Upper lobe of left lung (tissue), 6 donors: ENCODE measurements around the gene PPP1R3G. TPM values are rescaled to one million over a fixed set of nuclear protein-coding genes. Genes with fewer than 3 reads are reported as not detected.
A peak's percentile ranks its signal among the peaks of the same experiment; 100 is the strongest.

Experiments
- ATAC-seq, 2 donors: fragments of 200-7000 bp; cut with Tn5 transposase; one replicate each; pipeline ENCODE4 v1.9.1; 2022; ENCODE audit warnings: mild to moderate bottlenecking in 2 of 2, moderate library complexity in 2 of 2; ENCODE audit not compliant: low FRiP score in 2 of 2
- DNase-seq, 2 donors: peaks; one replicate each; pipeline ENCODE4 v3.0.0-alpha.2; 2019 to 2020
- H3K27ac ChIP-seq, 4 donors: fragments of 200-600 bp; sonication (generic); one replicate each; pipeline ENCODE4 v1.5.1; 2016 to 2019
- H3K27me3 ChIP-seq, 4 donors: fragments of 200-600 bp; sonication (generic); one replicate each; pipeline ENCODE4 v1.5.1; 2017 to 2019
- H3K36me3 ChIP-seq, 4 donors: fragments of 200-600 bp; sonication (generic); one replicate each; pipeline ENCODE4 v1.5.1; 2016 to 2019
- H3K4me1 ChIP-seq, 4 donors: fragments of 200-600 bp; sonication (generic); one replicate each; pipeline ENCODE4 v1.5.1; 2018 to 2019
- H3K4me3 ChIP-seq, 4 donors: fragments of 200-600 bp; sonication (generic); one replicate each; pipeline ENCODE4 v1.5.1; 2017 to 2019; ENCODE audit warnings: mild to moderate bottlenecking in 2 of 4, moderate library complexity in 1 of 4
- H3K9me3 ChIP-seq, 4 donors: fragments of 200-600 bp; sonication (generic); one replicate each; pipeline ENCODE4 v1.5.1; 2018 to 2019
- EP300 ChIP-seq, 4 donors: sonication (generic); formaldehyde crosslinking; IDR thresholded peaks; one replicate each; pipeline ENCODE4 v1.5.1; 2017; ENCODE audit warnings: antibody characterized with exemption in 4 of 4, control low read depth in 2 of 4
- POLR2A ChIP-seq, 4 donors: fragments of 450-650 bp; IDR thresholded peaks; one replicate each; pipeline ENCODE4 v1.5.1; 2016 to 2017; ENCODE audit warnings: antibody characterized with exemption in 4 of 4, mild to moderate bottlenecking in 2 of 4
- POLR2AphosphoS5 ChIP-seq, 2 donors: sonication (generic); formaldehyde crosslinking; IDR thresholded peaks; one replicate each; pipeline ENCODE4 v1.5.1; 2017; ENCODE audit warnings: antibody characterized with exemption in 2 of 2
- WGBS, 2 donors: methylation state at CpG; one replicate each; pipeline ENCODE4 v1.1.5; 2017 to 2018; 5-methylcytosine and 5-hydroxymethylcytosine counted together
- total RNA-seq, 6 donors: library from RNA; depleted of rRNA in 4 of 6; stranded (reverse); fragments of >200 nt in 4 of 6; gene quantifications; one replicate each; pipeline versions ENCODE4 v1.1.0 to v1.2.1, GENCODE V29; 2016 to 2021
- TF ChIP-seq, protein P1 (sequence below), 6 experiments: fragments of 450-650 bp in 4 of 6; fragments of 200-600 bp in 2 of 6; sonication (generic) in 2 of 6; IDR thresholded peaks; one replicate each; pipeline ENCODE4 v1.5.1; 2016 to 2019; ENCODE audit warnings: antibody characterized with exemption in 6 of 6
- donor health status: DM: no; HTN: no; CAD: no; lungs with moderate emphysema.
- donor health status: DM: no; HTN: yes; CAD: no; lungs with severe emphysema.

PPP1R3G gene
- total RNA-seq, 6 donors from 2014 or later, result 0.10 to 0.64 (median 0.37) TPM; not detected in 1

- Histone ChIP-seq H3K27me3 (no peaks in the 10 kb centered on the region), H3K27ac (no peak overlapping the region), H3K4me1 (peaks cover 0 to 4% (median 0%) of the 10 kb centered on the region in 4 donors), H3K4me3 (no peak overlapping the region), H3K9me3 (no peaks in the 10 kb centered on the region), H3K36me3 (no peaks in the 10 kb centered on the region)
- TF ChIP-seq POLR2A (IDR thresholded peaks at IDR 0.05) (no peak), POLR2AphosphoS5 (IDR thresholded peaks at IDR 0.05) (no peak), EP300 (IDR thresholded peaks at IDR 0.05) (no peak)
- TF ChIP-seq, protein P1, sequence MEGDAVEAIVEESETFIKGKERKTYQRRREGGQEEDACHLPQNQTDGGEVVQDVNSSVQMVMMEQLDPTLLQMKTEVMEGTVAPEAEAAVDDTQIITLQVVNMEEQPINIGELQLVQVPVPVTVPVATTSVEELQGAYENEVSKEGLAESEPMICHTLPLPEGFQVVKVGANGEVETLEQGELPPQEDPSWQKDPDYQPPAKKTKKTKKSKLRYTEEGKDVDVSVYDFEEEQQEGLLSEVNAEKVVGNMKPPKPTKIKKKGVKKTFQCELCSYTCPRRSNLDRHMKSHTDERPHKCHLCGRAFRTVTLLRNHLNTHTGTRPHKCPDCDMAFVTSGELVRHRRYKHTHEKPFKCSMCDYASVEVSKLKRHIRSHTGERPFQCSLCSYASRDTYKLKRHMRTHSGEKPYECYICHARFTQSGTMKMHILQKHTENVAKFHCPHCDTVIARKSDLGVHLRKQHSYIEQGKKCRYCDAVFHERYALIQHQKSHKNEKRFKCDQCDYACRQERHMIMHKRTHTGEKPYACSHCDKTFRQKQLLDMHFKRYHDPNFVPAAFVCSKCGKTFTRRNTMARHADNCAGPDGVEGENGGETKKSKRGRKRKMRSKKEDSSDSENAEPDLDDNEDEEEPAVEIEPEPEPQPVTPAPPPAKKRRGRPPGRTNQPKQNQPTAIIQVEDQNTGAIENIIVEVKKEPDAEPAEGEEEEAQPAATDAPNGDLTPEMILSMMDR (IDR thresholded peaks at IDR 0.05), result no peak
- no peak for DNase-seq
- no peak for ATAC-seq
- WGBS, 2 donors, result 83 to 86% methylated on average over 7 of the region's 7 CpGs
Measured at GRCh38 chr6:5093231-5094015, 8.3 kb downstream of the PPP1R3G start.

DNA sequence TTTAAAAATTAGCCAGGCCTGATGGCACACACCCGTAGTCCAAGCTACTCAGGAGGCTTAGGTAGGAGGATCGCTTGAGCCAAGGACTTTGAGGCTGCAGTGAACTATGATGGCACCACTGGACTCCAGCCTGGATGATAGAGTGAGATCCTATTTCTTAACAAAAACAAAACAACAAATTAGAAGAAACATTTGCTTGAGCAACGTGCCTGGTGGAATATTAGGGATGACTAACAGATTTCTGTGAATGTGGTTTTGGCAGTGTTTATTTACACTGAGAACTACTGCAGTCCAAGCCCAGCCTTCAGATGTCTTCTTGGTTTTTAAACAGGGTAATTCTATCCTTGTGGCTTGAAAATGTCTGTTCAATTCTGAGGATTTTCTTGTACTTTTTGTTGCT, 9.2 kb downstream of the PPP1R3G start:
- peak in 1 of 2 donors; percentile 63 for ATAC-seq
- Histone ChIP-seq H3K27ac (no peak overlapping the region), H3K27me3 (no peaks in the 10 kb centered on the region), H3K4me1 (peaks cover 0 to 4% (median 0%) of the 10 kb centered on the region in 4 donors), H3K4me3 (no peak overlapping the region), H3K9me3 (no peaks in the 10 kb centered on the region), H3K36me3 (no peaks in the 10 kb centered on the region)
- no peak for TF ChIP-seq POLR2A (IDR thresholded peaks at IDR 0.05)
- TF ChIP-seq, protein P1 (IDR thresholded peaks at IDR 0.05), result no peak
- no peak for TF ChIP-seq POLR2AphosphoS5 (IDR thresholded peaks at IDR 0.05)
- no peak for TF ChIP-seq EP300 (IDR thresholded peaks at IDR 0.05)
- no peak for DNase-seq
- 69 to 77% methylated on average over 3 of the region's 3 CpGs for WGBS, 2 donors

DNA sequence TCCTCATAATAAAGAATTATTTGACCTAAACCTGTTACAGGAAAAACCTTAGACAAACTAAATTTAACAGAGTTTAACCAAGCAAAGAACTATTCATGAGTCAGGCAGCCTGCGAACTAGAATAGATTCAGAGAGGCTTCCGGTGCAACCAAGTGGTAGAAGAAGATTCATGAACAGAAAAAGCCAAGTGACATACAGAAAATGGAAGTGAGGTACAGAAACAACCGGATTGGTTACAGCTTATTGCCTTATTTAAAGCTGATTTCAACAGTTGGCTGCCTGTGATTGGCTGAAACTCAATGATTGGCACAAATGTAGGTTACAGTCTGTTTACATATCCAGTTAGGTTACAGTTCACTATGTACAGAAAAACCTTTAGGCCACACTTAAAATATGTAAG, 10.1 kb downstream of the PPP1R3G start:
- 66 to 70% methylated on average over 3 of the region's 3 CpGs for WGBS, 2 donors
- H3K9me3 ChIP-seq, result no peaks in the 10 kb centered on the region
- no peak overlapping the region for H3K27ac ChIP-seq
- no peak overlapping the region for H3K4me3 ChIP-seq
- ATAC-seq (no peak), DNase-seq (no peak)
- H3K36me3 ChIP-seq, result no peaks in the 10 kb centered on the region
- H3K4me1 ChIP-seq, result no peaks in the 10 kb centered on the region
- H3K27me3 ChIP-seq, result no peaks in the 10 kb centered on the region
- TF ChIP-seq POLR2AphosphoS5 (IDR thresholded peaks at IDR 0.05) (no peak), EP300 (IDR thresholded peaks at IDR 0.05) (no peak), POLR2A (IDR thresholded peaks at IDR 0.05) (no peak)
- TF ChIP-seq, protein P1 (IDR thresholded peaks at IDR 0.05), result no peak

DNA sequence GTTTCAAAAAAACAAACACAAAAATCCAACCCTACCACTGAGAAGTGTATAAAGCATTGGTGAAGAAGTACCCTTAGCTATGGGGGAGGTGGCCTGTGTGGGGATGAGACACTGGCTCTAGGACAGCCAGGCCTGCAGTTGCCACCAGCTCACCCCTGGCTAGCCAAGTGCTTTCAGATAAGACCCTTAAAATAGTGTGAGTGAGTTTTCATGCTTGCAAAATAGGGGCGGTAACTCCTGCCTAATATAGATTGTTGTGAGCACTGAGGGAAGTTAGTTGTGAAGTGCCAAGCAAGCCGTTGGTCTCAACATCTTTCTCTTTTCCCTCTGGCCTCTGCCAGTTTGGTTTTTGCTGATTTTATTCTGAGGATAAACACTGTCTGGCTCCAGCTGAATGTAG, 11.3 kb downstream of the PPP1R3G start:
- H3K36me3 ChIP-seq, result no peaks in the 10 kb centered on the region
- no peak overlapping the region for H3K4me3 ChIP-seq
- ATAC-seq (no peak), DNase-seq (no peak)
- H3K27me3 ChIP-seq, result no peaks in the 10 kb centered on the region
- no peak overlapping the region for H3K27ac ChIP-seq
- WGBS, 2 donors, result 48 to 67% methylated on average over 2 of the region's 2 CpGs
- H3K9me3 ChIP-seq, result no peaks in the 10 kb centered on the region
- no peaks in the 10 kb centered on the region for H3K4me1 ChIP-seq
- no peak for TF ChIP-seq POLR2AphosphoS5 (IDR thresholded peaks at IDR 0.05)
- TF ChIP-seq, protein P1 (IDR thresholded peaks at IDR 0.05), result no peak
- no peak for TF ChIP-seq EP300 (IDR thresholded peaks at IDR 0.05)
- no peak for TF ChIP-seq POLR2A (IDR thresholded peaks at IDR 0.05)
